Retina (tissue), 1 donor: Measurements from ENCODE around the gene PTCD2.
A peak's percentile ranks its signal among the peaks of the same experiment; 100 is the strongest.

ENCODE experiments used
- DNase-seq: peaks from one replicate; pipeline ENCODE4 v3.0.0-alpha.2; 2016

Gene PTCD2

DNA sequence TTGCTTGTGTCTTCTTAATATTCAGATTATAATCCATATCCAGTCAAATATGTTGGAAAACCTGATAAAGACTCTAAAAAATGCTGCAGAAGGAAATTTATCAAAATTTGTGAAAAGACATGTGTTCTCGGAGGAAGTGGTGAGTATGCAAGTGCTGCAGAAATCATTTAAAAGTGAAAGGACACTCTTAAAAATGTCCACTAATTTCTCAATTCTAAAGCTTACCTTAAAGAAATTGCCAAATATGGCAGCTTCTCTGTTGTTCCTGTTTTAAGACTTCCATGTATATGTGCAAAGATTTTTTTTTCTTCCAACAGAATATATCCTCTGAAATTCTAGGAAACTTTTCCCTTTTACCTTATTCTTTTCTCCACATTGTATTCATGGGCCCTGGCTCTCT lies 32.4 kb downstream of the PTCD2 start:
- no peak for DNase-seq

DNA sequence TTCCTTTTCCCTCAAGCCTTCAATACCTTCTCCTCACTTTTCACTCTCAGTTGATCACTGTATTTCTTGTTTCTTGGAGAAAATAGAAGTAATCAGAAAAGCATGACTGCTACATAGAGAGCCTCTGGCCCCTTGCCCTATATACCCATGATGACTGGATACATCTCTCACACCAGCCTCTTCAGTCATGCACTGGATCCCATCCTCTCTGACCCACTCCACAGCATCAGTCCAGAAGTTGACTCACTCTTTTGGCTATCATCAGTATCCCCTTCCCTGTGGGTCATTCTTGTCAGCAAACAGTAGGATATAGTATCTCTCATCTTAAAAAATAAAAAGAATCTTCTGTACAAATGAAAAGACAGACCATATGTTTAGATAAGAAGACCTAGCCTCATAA lies 32.9 kb downstream of the PTCD2 start:
- DNase-seq: no peak

DNA sequence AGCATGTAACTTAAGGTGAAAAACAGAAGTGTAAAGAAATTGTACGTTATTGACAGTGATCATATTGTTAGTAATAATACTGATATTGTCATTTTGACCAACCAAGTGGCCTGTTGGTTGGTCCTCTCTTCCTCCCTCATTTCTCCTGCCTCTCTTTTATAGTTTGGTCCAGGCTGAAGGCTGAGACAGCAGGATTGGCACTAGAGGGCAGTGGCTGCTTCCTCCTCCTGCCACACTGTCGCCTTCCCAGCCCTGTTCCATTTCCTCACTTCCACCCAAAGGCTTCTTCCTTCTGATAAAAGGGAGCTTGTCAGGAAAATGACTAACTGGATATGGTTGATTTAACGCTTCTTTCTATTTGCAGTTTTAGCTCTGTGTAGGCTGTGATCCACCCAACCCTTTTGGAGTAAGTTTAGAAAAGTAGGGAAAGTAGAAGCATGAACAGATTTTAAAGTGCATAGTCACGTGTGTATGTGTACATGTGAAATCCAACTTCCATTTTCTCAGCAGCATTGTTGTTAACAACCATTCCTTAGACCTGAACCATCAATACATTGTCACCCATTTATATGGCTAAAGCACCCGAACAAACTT lies 35.6 kb downstream of the PTCD2 start:
- DNase-seq: peak; percentile 62

DNA sequence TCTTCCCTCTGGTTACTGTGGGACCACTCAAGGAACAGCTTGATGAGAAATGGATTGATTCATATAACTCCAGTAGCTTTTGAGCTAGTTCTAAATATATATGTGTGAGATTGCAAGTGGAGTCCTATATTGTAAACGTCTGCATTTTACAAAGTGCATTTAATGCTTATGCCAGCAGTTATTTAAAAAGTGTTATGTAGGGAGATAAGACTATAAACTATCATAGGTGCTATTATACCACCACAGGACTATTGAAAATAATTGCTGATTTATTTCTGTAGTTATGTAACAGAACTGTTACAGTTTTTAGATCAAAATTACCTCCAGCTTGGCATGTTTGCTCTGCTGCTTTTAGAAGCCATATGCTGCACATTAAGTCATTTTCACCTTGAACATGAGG lies 36.2 kb downstream of the PTCD2 start:
- no peak for DNase-seq

DNA sequence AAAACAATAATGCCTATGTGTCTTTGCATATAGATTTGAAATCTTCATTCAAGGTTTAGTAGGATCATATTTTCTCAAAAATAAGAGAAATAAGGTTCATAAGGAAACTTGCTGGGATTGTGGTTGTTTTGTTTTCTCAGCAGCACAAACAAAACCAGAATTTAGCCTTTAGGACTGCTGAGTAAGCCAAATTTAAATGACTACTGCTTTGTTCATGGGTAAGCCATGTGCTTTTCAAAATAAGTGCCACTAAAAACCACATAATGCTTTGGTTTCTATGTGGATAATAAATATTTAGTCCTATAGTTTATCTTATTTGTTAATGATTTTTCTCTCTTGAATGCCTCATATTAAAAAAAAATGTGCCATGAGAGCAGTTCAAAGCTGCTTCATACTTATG lies 38.8 kb downstream of the PTCD2 start:
- DNase-seq: no peak

DNA sequence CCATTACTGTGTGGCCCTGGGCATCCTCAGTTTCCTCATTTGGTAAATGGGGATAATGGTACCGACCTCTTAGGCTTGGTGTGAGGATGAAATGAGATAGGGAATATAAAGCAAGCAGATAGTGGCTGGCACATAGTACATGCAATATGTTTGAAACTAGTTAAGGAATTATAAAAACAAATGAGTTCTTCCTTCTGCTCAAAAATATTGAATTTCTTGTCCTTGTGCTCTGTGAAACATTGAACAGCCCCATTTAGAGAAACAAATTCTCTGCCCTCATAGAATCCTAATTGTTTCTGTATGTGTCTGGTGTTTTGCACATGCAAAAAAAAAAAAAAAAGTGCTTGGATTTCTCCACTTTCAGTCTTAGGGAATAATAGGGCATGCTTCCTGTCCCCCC lies 39.7 kb downstream of the PTCD2 start:
- DNase-seq: no peak

DNA sequence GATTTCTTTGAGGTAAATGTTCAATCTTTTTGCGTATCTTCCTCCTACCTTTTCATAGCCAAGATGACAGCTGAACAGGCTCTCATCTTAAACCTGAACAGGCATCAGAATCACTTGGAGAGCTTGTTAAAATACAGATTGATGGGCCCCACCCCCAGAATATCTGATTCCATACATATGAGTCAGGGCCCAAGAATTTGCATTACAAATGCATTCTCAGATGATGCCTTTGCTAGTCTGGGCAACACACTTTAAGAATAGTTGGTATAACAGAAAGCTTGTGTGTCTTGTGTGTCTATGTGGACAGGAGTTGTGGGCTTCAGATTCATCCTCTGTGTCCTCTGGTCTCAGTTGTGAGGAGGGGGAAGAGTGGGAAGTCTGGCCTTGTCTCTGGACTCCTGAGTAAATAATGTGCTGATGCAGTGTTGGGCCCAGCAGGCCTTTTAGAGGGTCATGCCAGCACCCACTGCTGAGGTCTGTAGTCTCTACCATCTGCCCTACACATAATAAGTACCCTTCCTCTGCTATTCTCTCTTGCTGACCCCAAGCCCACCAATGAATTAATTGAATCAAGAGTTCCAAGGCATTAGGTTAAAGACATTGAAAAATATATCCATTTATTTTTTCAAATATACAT lies 43.1 kb downstream of the PTCD2 start:
- no peak for DNase-seq

DNA sequence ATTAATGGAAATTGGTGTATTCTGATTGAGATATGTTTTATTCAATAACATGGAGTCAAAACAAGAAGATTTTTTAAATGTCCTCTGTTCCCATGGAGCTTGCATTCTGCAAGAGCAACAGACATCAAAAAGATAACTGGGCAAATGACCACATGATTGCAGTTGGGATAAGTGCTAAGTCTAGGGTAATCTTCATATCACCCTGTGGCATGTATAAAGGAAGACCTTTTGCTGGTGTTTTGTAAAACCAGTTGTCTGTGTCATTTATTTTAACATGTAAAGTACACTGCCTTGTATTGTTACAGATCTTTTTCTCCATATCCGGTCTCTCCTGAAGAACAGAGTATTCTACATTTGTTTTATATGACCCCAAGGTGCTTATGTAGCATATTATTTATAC lies 44.0 kb downstream of the PTCD2 start:
- no peak for DNase-seq

DNA sequence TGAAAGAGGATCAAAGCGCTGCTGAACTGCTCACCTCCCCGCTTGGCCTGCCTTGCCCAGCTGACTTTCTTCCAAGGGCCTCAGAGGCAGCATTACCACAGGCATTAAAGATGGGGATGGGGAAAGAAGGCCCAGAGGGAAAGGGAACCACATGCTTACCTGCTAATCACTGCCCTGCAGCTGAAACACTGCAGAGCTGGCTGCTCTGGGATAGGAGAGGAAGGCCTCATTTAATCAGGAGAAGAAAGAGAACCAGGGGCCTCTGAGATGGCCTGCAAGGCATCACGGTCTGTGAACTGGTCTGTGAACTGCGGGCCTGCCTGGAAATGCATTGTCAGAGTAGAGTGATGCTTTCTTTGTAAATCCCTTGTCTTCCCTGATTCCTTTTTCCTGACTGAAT lies 44.8 kb downstream of the PTCD2 start:
- no peak for DNase-seq

DNA sequence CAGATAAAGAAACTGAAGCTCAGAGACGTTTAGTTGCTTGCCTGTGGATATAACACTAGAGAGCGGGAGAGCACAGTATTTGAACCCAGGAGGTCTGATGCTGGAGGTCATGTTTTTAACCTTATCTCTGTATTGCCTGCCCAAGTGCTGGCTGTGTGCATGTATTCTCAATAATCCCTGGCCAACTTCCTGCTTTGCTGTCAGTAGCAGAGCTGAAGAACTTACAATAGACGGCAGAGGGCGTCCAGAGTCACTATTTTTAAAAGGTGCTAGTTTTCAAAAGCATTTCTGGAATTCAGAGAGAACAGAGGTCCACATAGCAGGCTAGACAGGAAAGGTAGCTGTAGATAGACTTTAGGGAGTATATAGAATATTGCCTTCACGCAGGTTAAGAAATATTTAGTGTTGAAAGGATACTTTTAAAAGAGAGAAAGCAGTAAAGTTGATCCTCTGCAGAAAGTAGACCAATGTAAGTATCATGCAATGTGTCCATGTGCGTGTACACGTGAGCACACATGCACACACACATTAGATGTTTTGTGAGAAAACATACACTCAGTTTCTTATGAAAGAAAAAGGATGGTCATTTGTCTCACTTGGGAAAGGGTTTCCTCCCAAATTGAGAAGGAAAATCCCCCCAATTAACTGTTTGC lies 46.3 kb downstream of the PTCD2 start:
- DNase-seq: peak; percentile 48

DNA sequence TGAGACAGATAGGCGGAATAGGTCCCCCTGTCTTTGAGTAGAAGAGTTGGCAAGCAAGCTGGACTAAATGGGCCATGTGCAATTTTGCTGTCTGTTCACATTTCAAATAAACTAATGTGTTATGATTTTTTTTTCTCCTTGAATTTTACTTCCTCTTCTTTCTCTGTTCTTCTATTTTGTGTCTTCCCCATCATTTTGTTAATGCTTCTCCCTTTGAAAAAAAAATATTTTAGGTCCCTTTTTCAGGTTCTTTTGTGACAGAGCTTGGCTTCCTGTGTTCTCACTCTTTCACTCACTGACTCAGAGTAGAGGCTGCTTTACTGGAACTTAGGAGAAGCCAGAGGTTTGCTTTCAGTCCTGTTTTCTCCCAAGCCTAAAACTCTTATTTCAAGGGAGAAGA lies 48.1 kb downstream of the PTCD2 start:
- no peak for DNase-seq

DNA sequence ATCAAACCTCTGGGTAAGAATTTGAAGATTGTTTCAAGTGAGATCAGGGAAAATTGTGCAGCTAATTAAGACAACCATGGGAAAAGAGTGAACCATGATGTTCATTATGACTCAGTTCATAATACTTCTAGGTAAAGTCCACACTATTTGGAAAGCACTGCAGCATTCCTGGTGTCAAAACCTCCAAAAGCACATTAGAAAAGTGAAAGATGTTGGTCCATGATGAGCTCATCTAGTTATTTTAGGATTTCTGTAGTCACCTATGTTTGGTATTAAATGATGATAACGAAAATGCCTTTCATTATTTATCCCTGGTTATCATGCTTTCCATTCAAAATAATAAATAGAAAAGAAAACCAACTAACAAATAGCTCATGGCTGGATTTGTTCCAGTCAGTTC lies 49.1 kb downstream of the PTCD2 start:
- no peak for DNase-seq

DNA sequence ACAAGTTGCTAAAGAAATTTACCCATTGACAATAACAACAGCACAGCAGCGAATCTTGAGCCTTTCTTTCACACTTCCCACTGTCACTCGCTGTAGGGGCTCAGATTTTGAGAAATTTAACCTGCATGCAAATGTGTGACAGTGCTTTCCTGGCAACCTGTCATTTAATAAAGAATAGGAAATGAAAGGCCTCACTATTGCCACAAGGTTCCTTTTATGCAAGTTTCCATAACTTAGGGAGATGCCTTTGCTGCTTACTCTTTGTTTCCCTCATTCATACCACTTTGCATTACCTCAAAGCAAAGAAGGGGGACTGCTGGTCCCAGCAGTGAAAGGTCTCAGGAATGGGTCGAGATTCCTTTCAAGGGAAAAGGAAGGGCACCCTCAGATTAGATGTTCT lies 49.5 kb downstream of the PTCD2 start:
- no peak for DNase-seq

DNA sequence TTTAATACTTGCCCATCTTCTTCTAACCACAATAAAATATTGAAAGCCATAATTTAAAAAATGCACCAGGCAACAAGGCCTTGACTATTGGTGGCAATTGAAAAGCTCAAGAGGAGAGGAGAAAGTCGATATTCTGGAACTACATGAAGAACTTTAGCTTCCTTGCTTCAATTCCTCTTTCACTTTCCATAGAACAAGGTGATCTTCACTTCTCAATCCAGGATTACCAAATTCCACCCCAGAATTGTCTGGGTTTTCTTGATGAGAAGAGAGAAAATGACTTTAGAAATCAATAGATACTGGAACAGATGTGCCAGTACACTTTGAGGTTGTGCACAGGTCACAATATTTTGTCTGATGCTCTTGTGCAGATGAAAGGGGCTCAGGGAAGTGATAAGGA lies 52.2 kb downstream of the PTCD2 start:
- DNase-seq: no peak

DNA sequence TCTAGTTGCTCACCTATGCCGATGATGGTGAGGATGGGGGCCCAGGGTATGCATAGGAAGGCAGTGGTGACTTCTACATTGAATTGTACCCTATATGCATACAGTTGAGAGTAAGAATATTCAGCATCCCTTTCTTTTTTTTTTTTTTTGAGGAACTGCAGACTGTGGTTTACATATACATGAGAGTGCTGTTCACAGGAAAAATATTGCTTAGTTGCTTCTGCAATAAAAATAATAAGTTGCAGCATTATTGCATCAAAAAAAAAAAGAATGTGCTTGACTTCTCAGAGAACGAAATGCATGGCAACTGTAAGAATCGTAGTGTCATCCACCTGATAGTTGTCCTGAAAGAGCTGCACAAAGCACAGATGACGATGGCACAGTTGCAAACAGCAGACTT lies 52.8 kb downstream of the PTCD2 start:
- DNase-seq: no peak

DNA sequence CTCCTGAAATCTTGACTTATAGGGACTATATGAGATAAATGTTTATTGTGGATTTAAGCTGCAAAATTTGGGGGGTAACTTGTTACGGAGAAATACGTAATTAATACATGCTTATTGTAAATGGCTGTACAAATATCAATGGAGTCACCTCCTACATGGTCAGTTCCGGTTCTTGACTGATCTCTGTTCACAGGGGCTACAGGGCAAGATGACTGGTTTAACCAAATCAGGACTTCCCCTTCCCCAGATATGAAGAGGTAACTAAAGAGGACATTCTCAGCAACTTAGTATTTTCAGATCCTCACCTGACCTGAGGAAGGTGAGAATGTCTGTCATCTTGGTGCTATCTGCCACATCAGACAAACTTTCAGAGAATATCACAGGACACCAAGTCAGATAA lies 54.7 kb downstream of the PTCD2 start:
- no peak for DNase-seq

DNA sequence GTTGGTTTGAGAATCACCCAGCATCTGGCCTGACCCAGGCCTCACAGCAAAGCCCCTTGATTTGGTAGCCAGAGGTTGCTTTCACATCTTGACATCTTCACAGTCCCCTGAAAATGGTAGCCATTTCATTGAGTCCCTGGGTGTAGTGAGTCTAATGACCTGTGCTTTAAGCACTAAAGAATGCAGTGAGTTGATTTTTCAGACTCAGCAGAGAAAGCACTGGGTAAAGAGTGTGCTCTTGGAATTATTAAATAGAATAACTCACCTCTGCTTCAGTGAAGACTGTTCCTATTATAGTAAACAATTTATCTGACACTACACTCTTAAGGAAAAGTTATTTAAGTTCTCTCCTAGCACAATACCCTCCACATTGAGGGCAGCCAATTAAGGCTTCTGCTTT lies 56.2 kb downstream of the PTCD2 start:
- DNase-seq: no peak

DNA sequence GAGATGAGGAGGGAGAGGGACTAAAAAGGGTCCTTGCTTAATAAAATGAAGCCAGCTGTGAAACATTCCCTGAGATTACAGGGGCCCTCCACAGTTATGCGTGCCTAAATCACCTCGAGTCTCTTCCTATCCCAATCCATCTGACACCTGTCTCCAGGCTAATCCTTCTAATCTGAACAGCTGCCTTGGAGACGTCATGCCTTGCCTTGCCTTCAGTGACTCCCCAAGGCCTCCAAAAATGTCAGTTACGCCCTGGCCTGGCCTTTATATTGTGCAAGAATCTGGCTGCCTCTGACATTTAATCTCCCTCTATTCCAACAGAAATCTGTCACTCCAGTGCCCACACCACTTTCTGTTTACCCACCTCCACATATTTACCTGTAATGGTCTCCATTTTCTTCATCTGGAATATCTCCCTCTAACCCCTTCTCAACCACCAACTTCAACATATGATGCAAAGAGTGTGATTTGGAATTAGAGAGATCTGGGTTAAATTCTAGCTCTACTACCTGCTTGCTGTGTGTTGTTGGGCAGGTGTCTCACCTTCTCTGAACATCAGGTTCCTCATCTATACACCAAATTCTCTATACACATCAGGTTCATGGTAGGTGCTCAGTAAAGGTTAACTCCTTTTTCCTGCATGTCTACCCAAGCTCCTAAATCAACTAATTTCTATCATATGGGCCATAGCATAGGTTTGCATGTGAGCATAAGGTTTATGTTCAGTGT lies 57.9 kb downstream of the PTCD2 start:
- no peak for DNase-seq

DNA sequence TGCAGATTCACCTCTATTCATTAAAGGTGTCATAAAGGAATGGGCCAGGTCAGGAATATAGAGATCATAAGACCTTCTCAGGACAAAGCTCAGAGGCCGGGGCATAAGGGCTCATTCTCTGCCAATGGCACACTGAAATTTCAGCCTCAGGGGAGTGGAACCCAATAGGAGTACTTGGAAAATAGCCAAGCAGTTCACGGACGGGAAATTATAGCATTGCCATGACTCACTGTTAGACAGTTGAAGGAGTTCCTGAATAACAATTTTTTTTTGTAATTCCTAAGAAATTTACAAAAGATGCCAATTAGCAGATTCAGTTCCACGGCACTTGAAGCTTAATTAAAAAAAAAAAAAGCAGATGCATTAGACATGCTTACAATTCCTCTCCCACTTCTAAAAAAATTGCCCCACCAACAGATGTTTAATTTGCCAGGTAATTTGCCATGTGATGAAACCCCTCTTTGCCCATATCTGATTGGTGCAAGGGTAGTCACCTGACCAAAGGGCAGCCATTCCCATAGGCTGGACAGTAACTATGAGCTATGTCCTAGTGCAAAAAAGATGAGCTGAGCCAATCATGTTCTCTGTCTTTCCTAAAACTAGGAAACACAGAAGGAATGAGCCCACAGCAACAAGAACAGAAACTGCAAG lies 58.6 kb downstream of the PTCD2 start:
- DNase-seq: no peak

DNA sequence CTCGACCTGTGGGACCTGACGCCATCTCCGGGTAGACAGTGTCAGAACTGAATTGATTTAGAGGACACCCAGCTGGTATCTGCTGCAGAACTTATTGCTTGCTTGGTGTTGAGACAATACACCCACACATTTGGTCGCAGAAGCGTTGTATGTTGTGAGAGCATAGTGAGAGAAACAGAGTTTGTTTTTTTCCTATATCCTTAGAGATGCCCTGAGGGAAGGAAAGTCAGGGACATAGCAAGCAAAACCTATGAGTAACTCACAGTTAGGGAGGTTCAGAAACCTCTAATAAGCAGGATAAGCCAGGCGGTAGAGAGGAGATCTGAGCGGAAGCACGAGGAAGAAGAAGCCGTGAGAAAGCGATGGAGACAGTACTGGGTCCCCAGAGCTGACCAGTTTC lies 59.8 kb downstream of the PTCD2 start:
- no peak for DNase-seq

DNA sequence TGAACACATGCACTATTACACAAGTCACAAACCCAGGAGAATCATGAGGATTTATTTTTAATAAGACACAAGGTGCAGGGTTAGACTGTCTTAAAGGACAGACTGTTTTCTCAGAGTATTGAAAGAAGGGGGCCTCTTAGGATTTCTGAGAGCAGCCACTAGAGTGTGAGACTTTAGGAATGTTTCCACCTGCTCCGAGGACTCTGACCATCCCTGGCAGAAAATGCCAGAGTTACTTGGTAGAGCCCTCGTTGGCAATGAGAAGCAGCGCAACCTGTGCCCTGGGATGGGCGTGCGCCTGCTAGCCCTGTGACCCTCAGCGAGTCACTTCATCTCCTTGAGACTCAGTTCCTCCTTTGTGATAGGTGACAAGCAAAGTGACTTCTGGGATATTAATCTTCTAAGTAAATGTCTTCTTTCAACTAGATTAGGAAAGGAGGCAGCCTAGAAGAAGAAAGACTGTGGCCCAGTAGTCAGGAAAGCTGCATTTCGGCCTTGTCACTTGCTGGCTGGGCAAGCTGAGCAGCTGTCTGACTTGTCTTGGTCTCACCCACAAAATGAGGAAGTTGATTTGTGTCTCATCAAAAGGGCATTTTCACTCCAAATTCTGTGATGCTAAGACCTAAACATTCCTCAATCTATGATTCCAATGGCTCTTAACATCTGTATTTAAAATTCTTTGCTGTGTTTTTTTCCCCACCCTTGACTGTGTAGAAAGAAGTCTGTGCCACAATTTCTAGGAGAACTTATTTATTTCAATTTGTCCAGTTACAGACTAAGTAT lies 60.5 kb downstream of the PTCD2 start:
- DNase-seq: no peak

DNA sequence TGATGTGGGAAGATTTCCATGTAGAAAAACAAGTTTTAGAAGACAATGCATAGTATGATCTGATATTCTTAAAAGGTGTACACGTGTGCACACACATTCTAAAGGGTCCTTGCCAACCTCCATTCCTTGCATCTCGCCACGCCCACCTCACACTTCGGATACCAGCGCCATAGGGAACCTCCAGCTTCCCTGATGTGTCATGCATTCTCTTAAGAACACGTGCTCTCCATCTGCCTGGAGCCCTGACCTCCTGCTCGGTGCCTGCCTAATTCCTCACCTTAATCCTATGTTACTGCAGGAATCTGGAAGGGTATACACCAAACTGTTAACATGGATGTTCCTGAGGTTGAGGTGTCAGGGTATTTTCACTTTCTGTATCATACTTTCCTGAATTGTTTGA lies 63.1 kb downstream of the PTCD2 start:
- DNase-seq: no peak

DNA sequence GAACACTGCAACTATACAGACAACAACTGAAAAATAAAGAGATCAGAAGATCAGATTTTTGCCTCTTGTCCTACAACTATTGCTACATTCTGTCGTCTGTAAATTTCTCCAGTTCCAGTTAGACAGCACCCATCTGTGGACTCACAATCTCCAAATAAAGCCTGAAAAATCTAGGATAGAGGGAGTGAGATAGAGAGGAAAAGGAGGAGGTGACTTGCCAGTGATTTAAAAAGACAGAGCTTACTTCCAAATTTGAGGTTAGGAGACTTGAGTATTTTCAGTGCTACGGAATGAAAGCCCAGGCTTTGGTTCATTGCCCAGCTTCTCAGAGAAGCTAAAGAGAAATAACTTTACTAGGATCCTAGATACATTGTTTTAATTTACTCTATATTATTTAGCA lies 63.6 kb downstream of the PTCD2 start:
- no peak for DNase-seq
